Activated naive CD4-positive, alpha-beta T cell treated with anti-CD3 and anti-CD28 coated beads for 36 hours (primary cell): ENCODE data around the gene ABCC9. TPM values are rescaled to one million over a fixed set of nuclear protein-coding genes. Genes with fewer than 3 reads are reported as not detected.
"Not testable (repeated sequence)": the region's sequence is repeated elsewhere in the genome, so short reads cannot be mapped to it uniquely, and the experiment has no call there.

Source experiments
- CTCF ChIA-PET: fragments of 350-600 bp; sonication (Branson Sonifier 250); formaldehyde crosslinking; loops from one replicate; lab custom pipeline; 2021; ENCODE audit warnings: antibody characterized with exemption; lab: Charles Lee
- DNase-seq: peaks from one replicate; pipeline ENCODE4 v3.0.0-alpha.2; 2020
- H3K27ac Mint-ChIP-seq: one replicate; pipeline ENCODE4 v1.8.0; 2021; ENCODE audit warnings: mild to moderate bottlenecking, mixed read lengths
- H3K27me3 Mint-ChIP-seq: one replicate; pipeline ENCODE4 v1.8.0; 2021; ENCODE audit warnings: low read depth, mixed read lengths
- H3K36me3 Mint-ChIP-seq: one replicate; pipeline ENCODE4 v1.8.0; 2021; ENCODE audit warnings: low read depth, mixed read lengths
- H3K4me1 Mint-ChIP-seq: one replicate; pipeline ENCODE4 v1.8.0; 2021; ENCODE audit warnings: low read depth, mixed read lengths
- H3K4me3 Mint-ChIP-seq: one replicate; pipeline ENCODE4 v1.8.0; 2021; ENCODE audit warnings: mild to moderate bottlenecking, moderate library complexity, mixed read lengths
- H3K9me3 Mint-ChIP-seq: one replicate; pipeline ENCODE4 v1.8.0; 2021; ENCODE audit warnings: mixed read lengths
- intact Hi-C: fragments of 100-400 bp; cut with micrococcal nuclease; formaldehyde crosslinking; loops from one replicate; pipeline ENCODE4 v1.15.1; 2023
- total RNA-seq, 2 experiments: library from RNA; stranded (reverse); gene quantifications; one replicate each; pipeline ENCODE4 v1.2.3, GENCODE V29; 2021

ABCC9 gene
- total RNA-seq, 2 experiments from 2014 or later, result not detected

DNA sequence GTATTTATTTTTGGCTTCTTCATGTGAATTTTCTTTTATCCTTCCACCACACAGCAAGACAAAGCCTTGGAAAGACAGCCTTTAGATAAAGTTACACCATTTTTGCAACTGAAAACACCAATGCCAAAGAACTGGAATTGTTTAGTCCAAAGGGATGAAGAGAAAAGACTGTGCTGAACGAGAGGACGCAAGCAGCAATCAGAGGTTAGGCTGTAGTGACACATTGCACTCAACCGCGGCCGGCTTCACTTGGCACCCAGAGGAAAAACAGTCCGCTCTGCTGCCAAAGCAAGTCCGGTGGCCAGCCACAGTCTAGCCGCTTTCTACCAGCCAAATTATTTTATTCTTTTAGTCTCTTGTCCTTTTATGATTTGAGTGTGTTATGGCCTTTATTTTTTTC lies 117.6 kb downstream of the ABCC9 start:
- Mint-ChIP-seq H3K27me3 (peaks cover 10% of the 10 kb centered on the region), H3K4me3 (no peak overlapping the region), H3K27ac (no peak overlapping the region), H3K4me1 (no peaks in the 10 kb centered on the region), H3K36me3 (no peaks in the 10 kb centered on the region), H3K9me3 (no peaks in the 10 kb centered on the region)
- intact Hi-C loops, result no loop called here
- CTCF ChIA-PET, result no interaction called here
- no peak for DNase-seq

DNA sequence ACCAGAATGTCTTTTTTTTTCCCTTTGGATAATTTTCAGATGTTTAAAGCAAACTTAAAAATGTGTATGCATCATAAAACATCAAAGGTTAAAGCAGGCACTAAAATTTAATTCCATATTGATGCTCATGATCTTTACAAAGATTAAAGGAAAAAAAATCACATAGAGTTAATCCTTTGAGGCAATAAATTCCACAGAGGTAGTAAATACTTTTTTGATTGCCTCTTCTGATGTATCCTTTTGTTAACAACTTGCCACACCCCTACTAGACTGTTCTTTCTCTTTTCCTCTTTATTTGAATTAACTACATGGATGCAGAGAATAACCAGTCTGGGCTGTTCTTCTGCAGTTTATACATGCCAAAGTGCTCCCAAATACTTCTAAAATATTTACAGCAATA lies 121.5 kb downstream of the ABCC9 start:
- H3K9me3 Mint-ChIP-seq, result no peaks in the 10 kb centered on the region
- DNase-seq, result no peak
- H3K4me3 Mint-ChIP-seq, result no peak overlapping the region
- H3K27ac Mint-ChIP-seq, result no peak overlapping the region
- no peaks in the 10 kb centered on the region for H3K36me3 Mint-ChIP-seq
- intact Hi-C loops, result no loop called here
- no peaks in the 10 kb centered on the region for H3K4me1 Mint-ChIP-seq
- CTCF ChIA-PET, result no interaction called here
- H3K27me3 Mint-ChIP-seq, result peaks cover 5% of the 10 kb centered on the region

DNA sequence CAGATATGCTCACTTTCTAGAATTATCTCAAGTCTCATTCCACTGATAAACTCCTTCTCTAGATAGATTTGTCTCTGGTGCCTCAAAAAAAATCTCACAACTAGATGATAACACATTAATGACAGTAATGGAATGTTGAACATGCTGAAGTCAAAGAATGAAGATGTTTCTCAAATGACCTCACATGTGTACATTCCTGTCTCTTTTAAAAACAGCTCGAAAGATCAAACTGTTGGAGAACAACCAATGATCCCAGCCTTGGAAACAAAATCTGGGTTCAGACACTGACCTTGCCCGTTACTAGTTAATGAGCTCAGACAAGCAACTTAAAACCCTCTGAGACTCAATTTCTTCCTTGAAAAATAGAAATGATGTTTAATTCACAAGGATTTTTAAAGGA lies 122.0 kb downstream of the ABCC9 start:
- no peaks in the 10 kb centered on the region for H3K36me3 Mint-ChIP-seq
- CTCF ChIA-PET, result interaction anchor here (0.5 kb wide), 1 partner anchor 122 kb away, joined by 3 read pairs; no protein-coding TSS in a partner anchor
- H3K4me3 Mint-ChIP-seq, result no peak overlapping the region
- no peaks in the 10 kb centered on the region for H3K9me3 Mint-ChIP-seq
- intact Hi-C loops, result no loop called here
- no peaks in the 10 kb centered on the region for H3K4me1 Mint-ChIP-seq
- H3K27ac Mint-ChIP-seq, result no peak overlapping the region
- H3K27me3 Mint-ChIP-seq, result peaks cover 1% of the 10 kb centered on the region
- no peak for DNase-seq

DNA sequence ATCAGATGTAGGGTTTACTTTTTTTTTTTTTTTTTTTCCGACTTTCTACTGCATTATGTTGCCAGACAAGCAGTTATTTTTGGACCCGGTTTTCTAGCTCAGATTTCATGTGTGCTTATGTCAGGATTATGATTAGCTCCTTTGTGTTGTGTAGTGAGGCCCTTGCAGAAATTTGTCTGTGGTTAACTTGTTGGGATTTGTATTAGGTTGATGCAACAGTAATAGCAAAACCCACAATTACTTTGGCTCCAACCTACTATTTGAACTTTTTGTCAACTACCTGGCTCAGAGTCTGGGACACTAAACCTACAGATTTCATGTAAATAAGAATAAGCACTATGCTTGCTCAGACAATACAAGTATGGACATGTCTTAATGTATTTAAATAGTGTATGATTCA lies 122.6 kb downstream of the ABCC9 start:
- CTCF ChIA-PET, result interaction anchor here (0.5 kb wide), 1 partner anchor 121 kb away, joined by 3 read pairs; no protein-coding TSS in a partner anchor

DNA sequence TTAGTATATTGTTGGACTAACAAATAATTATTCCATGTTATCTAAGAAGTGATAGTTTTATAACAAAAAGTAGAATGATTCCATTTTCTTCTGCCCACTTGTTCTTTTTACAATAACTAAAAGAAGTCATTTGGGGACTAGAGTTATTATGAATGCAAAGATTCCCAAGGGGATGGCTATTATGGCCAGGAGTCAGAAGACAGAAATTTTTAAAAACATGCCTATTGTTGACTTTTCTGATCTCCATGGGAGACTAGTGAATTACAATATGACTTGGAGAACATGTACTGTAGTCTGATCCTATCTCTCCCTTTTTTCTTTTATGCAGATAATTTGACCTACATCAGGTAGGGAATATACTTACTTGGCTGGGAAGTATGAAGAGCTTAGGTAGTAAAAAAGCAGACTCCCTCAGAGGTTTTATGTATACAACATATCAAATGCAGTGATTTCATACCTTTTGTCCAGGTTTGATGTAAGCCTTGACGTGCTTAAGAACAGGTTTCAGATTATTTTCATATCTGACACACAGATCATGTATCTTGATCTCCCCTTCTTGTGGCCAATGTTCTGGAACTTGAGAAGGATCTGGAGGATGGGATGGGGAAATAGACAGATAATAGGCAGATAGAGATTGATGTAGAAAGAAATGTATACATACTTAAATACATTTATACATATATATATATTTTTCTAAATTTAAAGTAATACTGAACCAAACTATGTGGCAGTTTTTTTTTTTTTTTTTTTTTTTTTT lies 125.7 kb downstream of the ABCC9 start:
- DNase-seq, result no peak
- peaks cover 3% of the 10 kb centered on the region for H3K9me3 Mint-ChIP-seq
- no peaks in the 10 kb centered on the region for H3K36me3 Mint-ChIP-seq
- intact Hi-C loops, result no loop called here
- no peak overlapping the region for H3K4me3 Mint-ChIP-seq
- H3K4me1 Mint-ChIP-seq, result no peaks in the 10 kb centered on the region
- no peaks in the 10 kb centered on the region for H3K27me3 Mint-ChIP-seq
- no peak overlapping the region for H3K27ac Mint-ChIP-seq
- CTCF ChIA-PET, result interaction anchor here (0.6 kb wide), 1 partner anchor 36 kb away, joined by 5 read pairs; no protein-coding TSS in a partner anchor

More for the DNA sequence above, 122.6 kb downstream of the ABCC9 start:
- no peaks in the 10 kb centered on the region for H3K27me3 Mint-ChIP-seq
- H3K36me3 Mint-ChIP-seq, result no peaks in the 10 kb centered on the region
- intact Hi-C loops, result no loop called here
- no peak overlapping the region for H3K27ac Mint-ChIP-seq
- no peak overlapping the region for H3K4me3 Mint-ChIP-seq
- no peak for DNase-seq
- H3K4me1 Mint-ChIP-seq, result no peaks in the 10 kb centered on the region
- H3K9me3 Mint-ChIP-seq, result no peaks in the 10 kb centered on the region

DNA sequence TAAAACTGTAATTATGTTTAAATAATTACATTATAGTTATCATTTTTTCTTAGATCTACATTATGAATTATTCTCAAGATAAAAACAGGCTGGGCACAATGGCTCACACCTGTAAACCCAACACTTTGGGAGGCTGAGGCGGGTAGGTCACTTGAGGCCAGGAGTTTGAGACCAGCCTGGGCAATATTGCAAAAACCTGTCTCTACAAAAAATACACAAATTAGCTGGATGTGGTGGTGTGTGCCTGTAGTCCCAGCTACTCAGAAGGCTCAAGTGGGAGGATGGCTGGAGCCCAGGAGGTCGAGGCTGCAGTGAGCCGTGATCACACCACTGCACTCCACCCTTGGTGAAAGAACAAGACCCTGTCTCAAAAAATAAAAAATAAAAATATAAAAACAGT lies 126.4 kb downstream of the ABCC9 start:
- DNase-seq, result no peak
- intact Hi-C loops, result no loop called here
- Mint-ChIP-seq H3K9me3 (peaks cover 6% of the 10 kb centered on the region), H3K4me1 (no peaks in the 10 kb centered on the region), H3K27ac (no peak overlapping the region), H3K36me3 (no peaks in the 10 kb centered on the region), H3K27me3 (no peaks in the 10 kb centered on the region), H3K4me3 (no peak overlapping the region)
- CTCF ChIA-PET, result interaction anchor here (0.6 kb wide), 1 partner anchor 36 kb away, joined by 5 read pairs; no protein-coding TSS in a partner anchor

DNA sequence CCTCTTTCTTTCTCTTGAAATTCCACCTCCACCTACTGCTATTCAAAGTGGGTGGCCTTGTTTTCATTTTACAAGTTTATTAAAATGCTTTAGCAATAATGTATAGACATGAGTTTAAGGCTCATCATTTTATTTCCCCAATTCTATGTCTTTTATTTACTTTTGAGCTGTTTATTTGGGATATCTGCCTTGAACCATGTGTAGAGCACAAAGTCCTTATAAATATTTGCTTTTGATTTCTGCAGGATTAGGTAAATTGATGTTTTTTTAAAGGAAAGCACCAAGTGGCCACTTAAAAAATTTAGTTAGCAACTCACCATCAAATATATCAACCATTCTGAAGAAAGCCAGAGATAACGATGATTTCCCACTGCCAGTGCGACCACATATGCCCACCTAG lies 126.9 kb downstream of the ABCC9 start:
- no peak overlapping the region for H3K27ac Mint-ChIP-seq
- no peak for DNase-seq
- CTCF ChIA-PET, result no interaction called here
- no peak overlapping the region for H3K4me3 Mint-ChIP-seq
- no peaks in the 10 kb centered on the region for H3K4me1 Mint-ChIP-seq
- H3K9me3 Mint-ChIP-seq, result peaks cover 6% of the 10 kb centered on the region
- intact Hi-C loops, result no loop called here
- no peaks in the 10 kb centered on the region for H3K27me3 Mint-ChIP-seq
- H3K36me3 Mint-ChIP-seq, result no peaks in the 10 kb centered on the region

DNA sequence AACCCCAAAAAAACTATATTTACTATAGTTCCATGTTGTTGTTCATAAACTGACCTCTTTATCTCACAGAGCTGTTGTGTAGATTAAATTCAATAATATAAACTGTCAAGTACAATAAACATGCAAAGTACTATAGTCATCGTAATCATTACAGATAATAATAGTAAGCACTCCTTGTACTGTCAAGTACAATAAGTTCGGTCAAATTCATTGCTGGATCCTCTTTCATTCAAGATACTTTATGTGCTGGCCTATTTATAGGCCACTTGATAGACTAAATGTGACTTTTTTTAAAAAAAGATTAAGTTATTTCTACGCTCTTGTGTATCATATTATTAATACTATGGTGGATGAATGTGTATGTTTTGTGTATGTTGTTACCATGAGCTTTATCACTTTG lies 127.5 kb downstream of the ABCC9 start:
- CTCF ChIA-PET, result interaction anchor here (0.5 kb wide), 1 partner anchor 278 kb away, joined by 3 read pairs; no protein-coding TSS in a partner anchor
- no peaks in the 10 kb centered on the region for H3K36me3 Mint-ChIP-seq
- no peak for DNase-seq
- no peaks in the 10 kb centered on the region for H3K4me1 Mint-ChIP-seq
- no peak overlapping the region for H3K27ac Mint-ChIP-seq
- intact Hi-C loops, result no loop called here
- no peak overlapping the region for H3K4me3 Mint-ChIP-seq
- no peaks in the 10 kb centered on the region for H3K27me3 Mint-ChIP-seq
- H3K9me3 Mint-ChIP-seq, result peaks cover 6% of the 10 kb centered on the region

DNA sequence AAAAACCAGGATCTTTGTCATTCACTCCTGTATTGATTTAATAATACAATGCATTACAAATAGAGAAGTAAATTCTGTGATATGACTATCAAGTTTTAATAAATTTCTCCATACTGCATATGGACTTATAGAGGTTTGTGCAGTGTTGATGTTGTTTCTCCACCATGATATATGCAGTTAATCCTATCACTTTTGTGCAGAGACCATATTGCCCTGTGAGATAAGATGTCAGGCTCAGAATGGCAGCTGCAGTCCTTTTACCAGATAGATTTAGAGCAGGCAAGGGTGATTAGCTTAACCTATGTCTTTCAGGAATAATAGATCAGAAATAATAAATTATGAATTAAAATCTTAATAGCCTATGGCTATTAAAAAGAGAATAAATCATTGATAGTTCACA lies 128.1 kb downstream of the ABCC9 start:
- Mint-ChIP-seq H3K36me3 (no peaks in the 10 kb centered on the region), H3K27me3 (no peaks in the 10 kb centered on the region), H3K27ac (no peak overlapping the region), H3K4me1 (no peaks in the 10 kb centered on the region), H3K4me3 (no peak overlapping the region), H3K9me3 (peaks cover 6% of the 10 kb centered on the region)
- CTCF ChIA-PET, result no interaction called here
- no peak for DNase-seq
- intact Hi-C loops, result no loop called here

DNA sequence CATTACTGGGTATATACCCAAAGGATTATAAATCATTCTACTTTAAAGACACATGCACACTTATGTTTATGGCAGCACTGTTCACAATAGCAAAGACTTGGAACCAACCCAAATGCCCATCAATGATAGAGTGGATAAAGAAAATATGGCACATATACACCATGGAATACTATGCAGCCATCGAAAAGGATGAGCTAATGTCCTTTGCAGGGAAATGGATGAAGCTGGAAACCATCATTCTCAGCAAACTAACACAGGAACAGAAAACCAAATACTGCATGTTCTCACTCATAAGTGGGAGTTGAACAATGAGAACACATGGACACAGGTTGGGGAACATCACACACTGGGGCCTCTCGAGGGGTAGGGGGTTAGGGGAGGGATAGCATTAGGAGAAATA lies 128.9 kb downstream of the ABCC9 start:
- H3K4me3 Mint-ChIP-seq, H3K27ac Mint-ChIP-seq, H3K27me3 Mint-ChIP-seq, H3K9me3 Mint-ChIP-seq, CTCF ChIA-PET, DNase-seq, H3K4me1 Mint-ChIP-seq, intact Hi-C loops, H3K36me3 Mint-ChIP-seq: not testable (repeated sequence)

DNA sequence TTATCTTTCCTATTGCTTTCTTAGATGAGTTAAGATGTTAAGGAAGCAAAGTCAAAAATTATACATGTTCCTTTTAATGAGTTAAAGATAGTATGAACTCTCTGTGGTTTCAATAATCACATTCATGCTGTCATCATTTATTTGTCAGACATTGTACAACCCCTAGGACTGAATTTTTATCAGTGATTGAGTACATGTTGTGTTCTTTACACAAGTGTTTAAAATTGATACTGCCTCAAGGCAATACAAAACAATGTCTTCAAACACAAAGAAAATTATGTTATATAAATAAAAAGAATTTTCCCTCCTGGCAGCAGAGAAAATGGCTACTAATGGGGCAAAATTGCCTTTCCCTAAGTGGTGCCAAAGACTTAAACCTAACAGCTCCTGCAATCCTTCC lies 132.1 kb downstream of the ABCC9 start:
- H3K27me3 Mint-ChIP-seq, result peaks cover 2% of the 10 kb centered on the region
- DNase-seq, result no peak
- peaks cover 6% of the 10 kb centered on the region for H3K9me3 Mint-ChIP-seq
- CTCF ChIA-PET, result no interaction called here
- H3K36me3 Mint-ChIP-seq, result no peaks in the 10 kb centered on the region
- no peak overlapping the region for H3K4me3 Mint-ChIP-seq
- intact Hi-C loops, result no loop called here
- no peak overlapping the region for H3K27ac Mint-ChIP-seq
- no peaks in the 10 kb centered on the region for H3K4me1 Mint-ChIP-seq

DNA sequence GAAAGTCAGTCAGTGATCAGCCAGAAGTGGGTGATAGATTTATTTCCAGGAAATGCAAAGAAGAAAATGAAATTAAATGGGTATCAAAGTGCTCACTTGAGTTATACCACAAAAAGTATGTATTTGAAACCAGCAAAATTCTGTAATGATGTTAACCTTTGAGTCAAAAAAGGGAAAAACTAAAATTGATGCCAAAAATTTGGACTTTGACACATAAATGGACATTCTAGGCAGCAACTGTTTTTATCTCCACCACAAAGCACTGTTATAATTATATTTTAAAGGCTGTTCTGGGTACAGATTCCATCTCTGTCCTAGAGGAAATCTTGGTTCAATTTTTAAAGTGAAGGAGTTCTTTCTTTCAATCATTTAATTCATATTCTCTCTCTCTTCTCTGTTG lies 135.0 kb downstream of the ABCC9 start:
- Mint-ChIP-seq H3K27ac (no peak overlapping the region), H3K36me3 (no peaks in the 10 kb centered on the region), H3K4me3 (no peak overlapping the region), H3K27me3 (peaks cover 2% of the 10 kb centered on the region), H3K9me3 (peaks cover 6% of the 10 kb centered on the region), H3K4me1 (no peaks in the 10 kb centered on the region)
- no peak for DNase-seq
- intact Hi-C loops, result no loop called here
- CTCF ChIA-PET, result no interaction called here
